HG03135 (cell line): ENCODE data around the gene TNFRSF13B.
"Not testable (repeated sequence)": the region's sequence is repeated elsewhere in the genome, so short reads cannot be mapped to it uniquely, and the experiment has no call there.

ENCODE experiments used
- ATAC-seq: cut with Tn5 transposase; IDR thresholded peaks from one replicate; pipeline ENCODE4 v1.9.1; 2021; ENCODE audit warnings: mild to moderate bottlenecking, moderate library complexity; ENCODE audit not compliant: unreplicated experiment

Gene TNFRSF13B

DNA sequence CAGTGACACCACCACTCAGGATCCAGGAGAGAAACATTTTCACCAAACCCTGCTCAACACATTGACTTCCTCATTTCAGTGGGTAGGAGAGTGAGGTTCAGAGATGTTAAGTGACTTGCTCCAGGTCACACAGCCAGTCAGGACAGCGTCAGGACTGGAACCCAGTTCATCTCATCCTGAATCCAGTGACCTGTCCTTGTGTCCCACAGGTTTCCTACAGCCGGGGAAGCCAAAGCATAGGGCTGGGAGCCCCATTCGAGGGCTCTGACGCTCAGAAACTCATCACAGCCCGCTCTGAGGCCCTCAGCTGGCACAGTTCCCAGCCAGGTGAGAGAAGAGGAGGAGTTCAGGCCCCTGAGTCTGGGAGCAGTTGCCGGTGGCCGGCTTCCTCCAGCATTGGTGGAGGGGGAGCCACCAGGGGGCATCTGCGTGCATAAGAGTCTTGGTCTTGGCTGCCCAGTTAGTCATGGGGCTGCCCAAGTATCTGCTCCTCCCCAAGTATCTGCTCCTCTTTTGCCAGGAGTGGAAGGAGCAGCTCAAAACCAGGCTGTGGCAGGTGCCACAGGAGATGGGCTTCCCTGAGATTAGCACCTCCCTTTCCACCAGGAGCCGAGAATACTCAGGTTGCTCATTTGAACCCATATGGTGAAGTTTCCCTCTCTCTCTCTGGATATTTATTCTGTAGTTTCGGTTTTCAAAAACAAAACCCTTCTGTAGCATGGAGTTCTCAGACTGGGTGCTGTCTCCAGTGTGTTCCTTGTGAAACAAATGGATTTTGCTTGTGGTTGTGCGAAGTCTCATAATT lies 56.0 kb downstream of the TNFRSF13B start:
- ATAC-seq: no peak

DNA sequence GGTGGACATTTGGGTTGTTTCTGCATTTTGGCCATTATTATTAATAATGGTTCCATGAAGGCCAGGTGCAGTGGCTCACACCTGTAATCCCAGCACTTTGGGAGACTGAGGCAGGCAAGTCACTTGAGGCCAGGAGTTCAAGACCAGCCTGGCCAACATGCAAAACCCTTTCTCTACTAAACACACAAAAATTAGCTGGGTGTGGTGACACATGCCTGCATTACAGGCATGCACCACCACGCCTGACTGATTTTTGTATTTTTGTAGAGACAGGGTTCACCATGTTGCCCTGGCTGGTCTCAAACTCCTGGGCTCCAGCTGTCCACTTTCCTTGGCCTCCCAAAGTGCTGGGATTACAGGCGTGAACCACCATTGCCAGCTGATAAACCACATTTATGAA lies 58.5 kb downstream of the TNFRSF13B start:
- ATAC-seq: no peak

DNA sequence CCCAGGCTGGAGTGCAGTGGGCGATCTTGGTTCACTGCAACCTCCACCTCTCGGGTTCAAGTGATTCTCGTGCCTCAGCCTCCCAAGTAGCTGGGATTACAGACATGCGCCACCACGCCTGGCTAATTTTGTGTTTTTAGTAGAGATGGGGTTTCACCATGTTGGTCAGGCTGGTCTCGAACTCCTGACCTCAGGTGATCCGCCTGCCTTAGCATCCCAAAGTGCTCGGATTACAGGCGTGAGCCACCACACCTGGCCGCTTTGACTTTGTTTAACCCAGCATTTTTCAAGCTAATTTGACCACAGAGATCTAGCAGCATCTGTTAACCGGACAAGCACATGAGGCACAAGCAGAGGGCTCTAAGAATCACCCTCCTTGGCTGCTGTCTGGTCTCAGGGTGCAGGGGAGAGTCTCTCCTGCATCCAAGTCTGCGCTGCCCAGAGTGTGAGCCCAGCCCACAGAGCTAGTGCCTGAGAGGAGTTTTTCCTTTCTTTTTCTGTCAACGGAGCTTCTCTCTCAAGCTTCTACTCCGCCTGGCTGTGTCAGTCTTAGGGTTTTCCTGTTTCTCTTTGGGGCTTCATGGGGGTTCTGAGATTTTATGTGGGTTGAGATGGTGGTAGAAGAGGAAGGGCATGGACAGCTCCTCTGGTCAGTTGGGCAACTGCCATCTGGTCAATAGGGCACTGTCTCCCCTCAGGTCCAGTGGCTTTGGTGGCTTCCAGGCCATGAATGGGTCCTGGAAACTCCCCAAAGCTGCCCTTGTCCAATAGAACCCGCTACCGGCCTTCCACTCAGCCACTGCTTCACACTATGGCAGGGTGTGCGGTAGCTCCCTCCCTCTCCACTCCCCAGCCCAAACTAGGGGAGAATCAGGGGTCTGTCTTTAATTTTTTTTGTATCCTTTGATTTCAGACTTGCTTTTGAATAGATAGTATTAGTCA lies 59.6 kb downstream of the TNFRSF13B start:
- ATAC-seq: no peak

DNA sequence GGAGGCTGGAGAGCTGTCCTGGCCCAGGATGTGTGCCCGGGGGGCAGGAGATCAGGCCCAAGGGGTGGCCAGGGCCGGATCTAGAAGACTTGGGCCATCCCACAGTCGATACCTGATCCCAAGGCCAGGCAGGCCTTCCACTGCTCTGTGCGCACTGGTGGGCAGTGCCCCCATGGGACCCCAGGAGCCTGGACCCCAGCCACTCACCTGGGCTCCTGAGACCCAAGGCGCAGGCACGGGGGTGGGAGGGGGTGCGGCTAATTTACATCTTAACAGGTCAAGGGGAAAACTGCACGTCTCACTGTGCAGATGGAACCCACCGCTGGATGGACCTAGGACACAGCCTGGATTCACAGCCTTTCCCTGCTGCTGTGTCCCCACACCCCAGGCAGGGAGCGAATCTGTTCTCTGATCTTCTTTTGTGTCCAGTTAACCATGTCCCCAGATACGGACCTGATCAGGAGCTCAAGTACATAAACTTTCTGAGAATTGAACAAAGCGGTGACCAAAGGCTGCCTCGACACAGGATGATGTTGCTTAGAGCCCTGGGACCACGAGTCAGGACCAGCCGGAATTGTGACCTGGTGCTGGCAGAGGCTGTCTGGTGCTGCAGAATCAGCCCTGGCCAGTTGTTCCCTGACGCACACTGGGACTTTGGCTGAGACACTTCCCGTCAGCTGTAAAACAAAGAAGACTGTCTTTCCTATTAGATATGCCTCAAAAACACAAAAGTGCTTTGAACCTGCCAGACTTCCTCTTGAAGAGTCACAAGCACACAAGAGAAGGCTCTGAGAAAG lies 60.6 kb downstream of the TNFRSF13B start:
- no peak for ATAC-seq

DNA sequence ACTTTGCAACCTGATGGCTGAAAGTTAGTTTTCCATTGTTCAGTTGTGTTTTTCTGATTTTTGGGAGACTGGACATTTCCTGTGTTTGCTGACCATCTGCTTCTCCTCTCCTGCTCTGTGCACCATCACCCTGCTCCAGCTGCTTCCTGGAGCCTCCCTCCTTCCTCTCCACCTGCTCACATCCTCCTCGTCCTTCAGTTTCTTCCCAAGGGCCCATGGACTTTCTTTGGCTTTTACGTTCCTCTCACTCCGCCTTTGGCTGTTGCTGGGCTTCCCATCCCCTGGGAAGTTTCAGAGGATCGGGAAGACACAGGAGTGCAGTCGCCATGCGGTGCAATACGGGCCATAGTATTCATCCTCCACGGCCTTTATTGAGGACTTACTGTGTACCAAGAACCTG lies 61.6 kb downstream of the TNFRSF13B start:
- no peak for ATAC-seq

DNA sequence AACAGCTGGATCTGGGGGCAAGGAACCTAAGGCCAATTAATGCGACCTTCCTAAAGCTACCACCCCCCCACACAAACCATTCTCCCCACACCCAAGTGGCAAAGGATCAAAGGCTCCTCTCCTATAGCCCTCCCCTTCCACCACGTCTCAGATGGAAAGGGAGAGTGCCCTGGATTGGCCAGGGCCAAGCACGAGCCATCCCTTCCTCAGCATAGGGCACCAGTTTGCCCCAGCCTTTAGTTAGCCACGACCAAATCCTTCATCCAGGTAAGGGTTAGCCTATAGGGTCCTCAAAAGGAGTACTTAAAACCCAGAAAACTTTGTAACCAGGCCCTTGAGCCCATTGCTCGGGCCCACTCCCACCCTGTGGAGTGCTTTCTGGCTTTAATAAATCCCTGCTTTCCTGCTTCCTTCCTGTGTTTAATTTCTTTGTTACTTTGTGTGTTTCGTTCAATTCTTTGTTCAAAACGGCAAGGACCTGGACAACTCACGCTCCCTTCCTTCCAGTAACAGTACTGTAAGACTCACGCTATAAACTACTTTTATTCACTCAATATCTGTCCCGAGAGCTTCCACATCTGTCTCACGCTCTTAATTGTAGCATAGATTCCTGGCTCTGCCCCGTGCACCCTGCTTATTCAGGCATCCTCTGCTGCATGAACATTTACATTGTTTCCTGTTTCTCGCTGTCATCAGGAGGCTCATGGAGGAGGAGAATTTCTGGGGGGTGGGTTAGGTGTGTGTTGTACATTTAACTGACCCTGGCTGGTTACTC lies 62.3 kb downstream of the TNFRSF13B start:
- no peak for ATAC-seq

DNA sequence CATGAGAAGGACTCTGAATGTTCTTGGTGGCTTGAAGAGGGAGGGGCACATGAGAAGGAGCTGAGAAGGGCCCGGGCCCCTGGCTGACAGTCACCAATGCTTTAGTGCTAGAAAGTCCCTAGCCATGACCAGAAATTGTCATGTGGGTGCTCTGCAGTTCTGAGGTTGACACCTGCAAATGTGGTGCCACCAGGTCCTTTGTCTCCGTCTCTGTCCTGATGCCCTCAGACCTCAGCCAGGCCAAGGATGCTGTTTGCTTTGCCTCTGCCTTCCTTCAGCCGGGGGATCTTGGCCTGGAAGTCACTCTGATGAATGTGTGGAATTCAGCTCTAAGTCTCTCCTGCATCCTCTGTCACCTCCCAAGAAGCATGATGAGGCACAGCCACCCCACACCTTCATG lies 63.6 kb downstream of the TNFRSF13B start:
- no peak for ATAC-seq

DNA sequence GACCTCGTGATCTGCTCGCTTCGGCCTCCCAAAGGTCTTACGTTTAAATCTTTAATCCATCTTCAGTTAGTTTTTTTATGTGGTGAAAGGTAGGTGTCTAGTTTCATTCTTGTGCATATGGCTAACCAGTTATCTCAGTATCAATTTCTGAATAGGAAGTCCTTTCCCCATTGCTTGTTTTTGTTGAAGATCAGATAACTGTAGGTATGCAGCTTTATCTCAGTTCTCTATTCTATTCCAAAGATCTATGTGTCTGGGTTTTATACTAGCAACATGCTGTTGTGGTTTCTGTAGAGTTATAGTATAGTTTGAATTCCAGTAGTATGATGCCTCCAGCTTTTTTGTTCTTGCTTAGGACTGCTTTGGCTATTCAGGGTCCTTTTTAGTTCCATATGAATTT lies 65.2 kb downstream of the TNFRSF13B start:
- no peak for ATAC-seq

DNA sequence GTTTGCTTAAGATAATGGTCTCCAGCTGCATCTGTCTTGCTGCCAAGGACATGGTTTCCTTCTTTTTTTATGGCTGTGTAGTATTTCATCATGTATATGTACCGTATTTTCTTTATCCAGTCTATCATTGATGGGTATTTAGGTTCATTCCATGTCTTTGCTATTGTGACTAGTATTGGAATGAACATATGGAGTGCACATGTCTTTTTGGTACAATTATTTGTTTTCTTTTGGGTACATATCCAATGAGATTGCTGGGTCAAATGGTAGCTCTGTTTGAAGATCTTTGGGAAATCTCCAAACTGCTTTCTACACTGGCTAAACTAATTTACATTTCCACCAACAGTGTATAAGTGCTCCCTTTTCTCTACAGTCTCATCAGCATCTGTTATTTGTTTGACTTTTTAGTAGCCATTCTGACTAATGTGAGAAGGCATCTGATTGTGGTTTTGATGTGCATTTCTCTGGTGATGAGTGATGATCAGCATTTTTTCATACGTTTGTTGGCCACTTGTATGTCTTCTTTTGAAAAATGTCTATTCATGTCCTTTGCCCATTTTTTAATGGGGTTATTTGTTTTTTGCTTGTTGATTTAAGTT lies 66.2 kb downstream of the TNFRSF13B start:
- no peak for ATAC-seq

DNA sequence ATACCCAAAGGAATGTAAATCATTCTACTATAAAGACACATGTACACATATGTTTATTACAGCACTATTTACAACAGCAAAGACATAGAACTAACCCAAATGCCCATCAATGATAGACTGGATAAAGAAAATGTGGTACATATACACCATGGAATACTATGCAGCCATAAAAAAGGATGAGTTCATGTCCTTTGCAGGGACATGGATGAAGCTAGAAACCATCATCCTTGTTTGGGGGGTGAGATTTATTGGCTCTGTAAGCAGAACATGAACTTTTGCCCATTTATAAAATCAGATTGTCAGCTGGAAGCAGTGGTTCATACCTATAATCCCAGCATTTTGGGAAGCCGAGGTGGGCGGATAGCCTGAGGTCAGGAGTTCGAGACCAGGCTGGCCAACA lies 68.8 kb downstream of the TNFRSF13B start:
- ATAC-seq: not testable (repeated sequence)

DNA sequence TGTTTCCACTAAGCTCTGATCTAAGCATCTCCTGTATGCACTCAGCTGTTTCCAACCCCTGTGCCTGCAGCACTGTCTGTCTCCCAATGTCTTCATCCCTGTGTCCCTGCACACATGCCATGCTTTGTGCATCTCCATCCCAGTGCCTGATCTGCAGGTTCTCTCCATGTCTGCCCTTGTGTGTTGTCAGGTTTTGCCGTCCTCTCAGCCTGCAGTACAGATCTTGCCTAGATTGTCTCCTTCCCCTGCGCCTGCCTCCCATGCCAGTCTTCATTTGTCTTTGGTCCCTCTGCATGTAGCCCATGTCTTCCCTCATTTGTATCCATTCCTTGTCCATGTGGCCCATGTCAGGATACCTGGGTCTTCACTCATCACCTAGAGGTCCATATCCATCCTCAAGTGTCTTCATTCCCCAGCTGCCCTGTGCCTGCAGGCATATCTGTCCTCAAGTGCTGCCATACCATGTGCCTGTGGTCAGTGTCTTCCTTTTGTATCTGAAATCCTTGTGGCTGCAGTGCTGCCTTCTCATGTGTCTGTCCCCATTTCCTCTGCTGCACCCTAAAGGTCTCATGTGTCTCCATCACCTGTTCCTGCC lies 71.5 kb downstream of the TNFRSF13B start:
- ATAC-seq: no peak

DNA sequence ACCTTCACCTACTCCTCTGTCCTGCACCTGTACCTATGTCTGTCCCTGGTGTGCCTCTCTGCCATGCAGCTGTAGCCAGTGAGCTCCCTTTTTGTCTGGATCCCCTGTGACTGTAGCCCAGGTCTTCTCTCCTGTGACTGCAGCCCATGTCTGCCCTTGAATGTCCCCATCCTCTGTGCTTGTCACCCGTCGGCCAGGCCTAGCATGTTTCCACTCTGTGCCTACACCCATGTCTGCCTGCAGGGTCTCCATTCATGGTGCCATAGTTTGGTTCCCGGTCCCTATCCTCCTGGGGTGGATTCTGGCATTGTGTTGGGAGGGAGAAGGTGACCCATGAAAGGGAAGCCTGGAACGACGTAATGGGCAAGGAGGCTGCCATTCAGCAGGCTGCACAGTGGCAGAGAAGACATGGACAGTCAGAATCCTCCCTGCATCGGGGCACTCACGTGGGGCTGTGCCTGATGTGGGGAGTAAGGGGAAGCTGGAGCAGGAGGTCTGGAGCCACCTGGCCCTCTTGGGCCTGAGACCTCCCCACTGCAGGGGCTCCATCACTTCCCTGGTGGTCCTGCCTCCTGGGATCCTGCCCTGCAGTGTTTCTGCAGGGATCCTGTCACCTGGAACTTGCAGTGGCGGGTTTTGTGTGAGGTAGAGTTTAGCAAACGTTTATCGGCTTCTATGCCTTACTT lies 74.6 kb downstream of the TNFRSF13B start:
- not testable (repeated sequence) for ATAC-seq

DNA sequence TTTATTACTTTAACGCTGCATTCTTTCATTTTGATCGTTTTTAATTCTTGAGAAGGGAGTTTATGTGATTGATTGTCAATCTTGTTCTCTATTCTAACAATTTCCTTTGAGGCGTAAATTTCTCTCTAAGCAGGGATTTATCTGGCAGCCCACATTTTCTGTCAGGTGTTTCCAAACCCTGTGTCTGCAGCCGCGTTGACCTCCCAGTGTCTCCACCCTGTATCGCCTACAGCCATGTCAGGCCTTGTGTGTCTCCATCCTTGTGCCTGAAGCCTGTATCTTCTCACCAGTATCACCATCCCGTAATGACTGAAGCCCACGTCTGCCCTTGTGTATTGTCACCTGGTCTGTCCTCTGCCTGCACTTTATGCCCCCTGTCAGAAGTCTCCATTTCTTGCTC lies 75.7 kb downstream of the TNFRSF13B start:
- ATAC-seq: not testable (repeated sequence)

DNA sequence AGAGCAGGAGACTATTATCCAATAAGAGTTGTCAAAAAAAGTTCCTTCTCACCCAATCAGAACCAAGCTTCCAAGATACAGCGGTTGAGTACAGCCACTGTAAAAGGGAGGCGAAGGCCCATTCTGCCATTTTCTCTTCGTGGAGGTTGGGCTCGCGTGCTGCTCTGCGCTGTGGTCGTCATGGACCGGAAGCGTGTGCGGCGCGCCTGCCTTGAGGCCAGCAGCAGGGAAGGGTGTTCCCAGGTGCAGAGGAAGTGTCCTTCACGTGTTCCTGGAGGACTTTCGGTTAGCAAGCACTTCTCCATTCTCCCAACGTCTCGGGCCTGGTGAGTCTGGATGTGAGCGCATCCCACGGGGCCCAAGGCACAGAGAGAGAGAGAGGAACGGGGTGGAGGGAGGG lies 78.4 kb downstream of the TNFRSF13B start:
- not testable (repeated sequence) for ATAC-seq

DNA sequence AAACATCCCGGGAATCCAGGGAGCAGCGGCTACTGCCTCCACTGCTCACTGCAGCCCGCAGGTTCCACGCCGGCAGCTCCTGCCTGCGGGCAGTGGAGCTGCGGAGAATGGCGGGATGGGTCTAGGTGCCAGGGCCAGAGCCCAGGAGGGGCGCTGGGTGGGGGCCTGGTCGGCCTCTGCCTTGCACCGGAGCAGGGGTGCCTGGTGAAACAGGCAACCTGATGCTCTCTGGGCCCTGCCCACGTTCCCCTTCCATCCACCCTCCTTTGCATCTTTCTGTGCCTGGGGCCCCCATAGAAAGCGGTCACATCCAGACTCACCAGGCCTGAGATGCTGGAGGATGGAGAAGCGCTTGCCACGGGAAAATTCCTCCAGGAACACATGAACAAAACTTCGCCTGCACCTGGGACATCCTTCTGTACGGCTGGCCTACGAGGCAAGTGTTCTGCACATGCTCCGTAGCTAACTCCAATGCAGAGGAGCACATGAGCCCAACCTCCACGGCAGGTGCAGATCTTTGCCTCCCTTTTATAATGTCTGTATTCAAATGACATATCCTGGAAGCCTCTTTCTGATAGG lies 79.0 kb downstream of the TNFRSF13B start:
- not testable (repeated sequence) for ATAC-seq

DNA sequence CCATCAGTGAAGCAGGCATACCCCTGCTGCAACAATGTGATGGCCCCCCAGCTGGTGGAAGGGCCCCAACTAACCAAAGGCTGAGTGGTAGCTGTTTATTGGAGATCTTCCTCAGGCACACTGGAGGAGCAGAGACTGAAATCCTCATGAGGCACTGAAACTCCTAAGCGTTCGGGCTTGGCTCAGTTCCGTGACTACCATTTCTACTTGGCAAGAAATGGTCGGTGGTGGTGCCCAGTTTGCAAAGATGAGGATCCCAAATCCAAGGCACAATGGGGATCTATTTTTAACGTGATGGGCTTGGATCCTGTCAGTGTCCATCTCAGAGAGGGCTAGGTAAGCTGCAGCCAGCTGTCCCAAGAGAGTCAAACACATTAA lies 82.8 kb downstream of the TNFRSF13B start:
- no peak for ATAC-seq
